Activated B cell treated with CpG ODN at 0.5 μM for 24 hours (primary cell): ENCODE data around the gene ARHGEF4. TPM values are rescaled to one million over a fixed set of nuclear protein-coding genes. Genes with fewer than 3 reads are reported as not detected.

ENCODE experiments used
- ATAC-seq: fragments of 200-7000 bp; cut with Tn5 transposase; one replicate; pipeline ENCODE4 v1.10.0; 2021; ENCODE audit warnings: low read depth, mild to moderate bottlenecking, moderate library complexity
- CTCF ChIA-PET: fragments of 350-600 bp; sonication (Branson Sonifier 250); formaldehyde crosslinking; loops from one replicate; lab custom pipeline; 2021; ENCODE audit warnings: antibody characterized with exemption; lab: Charles Lee
- POLR2A ChIA-PET: fragments of 350-600 bp; sonication (Branson Sonifier 250); formaldehyde crosslinking; loops from one replicate; lab custom pipeline; 2021; ENCODE audit warnings: antibody characterized with exemption; lab: Charles Lee
- DNase-seq: peaks from one replicate; pipeline ENCODE4 v3.0.0; 2022
- H3K27ac Mint-ChIP-seq: one replicate; pipeline ENCODE4 v1.8.0; 2020; ENCODE audit warnings: mixed read lengths
- H3K27me3 Mint-ChIP-seq: one replicate; pipeline ENCODE4 v1.8.0; 2021; ENCODE audit warnings: mixed read lengths
- H3K36me3 Mint-ChIP-seq: one replicate; pipeline ENCODE4 v1.8.0; 2021; ENCODE audit warnings: low read depth, mixed read lengths
- H3K4me1 Mint-ChIP-seq: one replicate; pipeline ENCODE4 v1.8.0; 2021; ENCODE audit warnings: mixed read lengths
- H3K4me3 Mint-ChIP-seq: one replicate; pipeline ENCODE4 v1.8.0; 2020; ENCODE audit warnings: mild to moderate bottlenecking, mixed read lengths
- H3K9me3 Mint-ChIP-seq: one replicate; pipeline ENCODE4 v1.8.0; 2020; ENCODE audit warnings: mixed read lengths
- intact Hi-C: fragments of 100-400 bp; cut with micrococcal nuclease; formaldehyde crosslinking; loops from one replicate; pipeline ENCODE4 v1.15.1; 2024
- total RNA-seq: library from RNA; stranded (reverse); gene quantifications from 2 replicates; pipeline ENCODE4 v1.2.3, GENCODE V29; 2022
- TF ChIP-seq, protein P1 (sequence below): fragments of 200-600 bp; IDR thresholded peaks from one replicate; pipeline ENCODE4 v1.8.0; 2022; ENCODE audit warnings: antibody characterized with exemption, mild to moderate bottlenecking

ARHGEF4 gene
- total RNA-seq, 1 donor from 2014 or later, result 0.29 TPM

DNA sequence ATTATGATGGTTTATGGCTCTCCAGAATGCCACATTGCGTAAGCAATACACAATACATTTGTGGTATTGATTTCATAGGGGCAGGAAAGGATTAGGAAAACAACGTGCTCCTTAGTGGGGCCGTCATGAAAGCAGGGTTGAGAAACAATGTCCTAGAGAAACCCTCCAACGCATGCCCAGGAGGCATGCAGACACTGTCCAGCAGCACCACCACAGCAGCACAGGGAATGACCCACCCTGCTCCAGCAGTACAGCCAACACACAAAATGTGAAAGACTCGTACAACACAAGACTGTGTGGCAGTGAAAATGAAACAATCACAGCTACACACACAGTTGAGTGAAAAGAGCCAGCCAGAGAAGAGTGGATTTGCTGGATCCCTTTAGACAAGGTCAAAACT is 190.2 kb downstream of the ARHGEF4 start:
- ChIA-PET POLR2A (no interaction called here), CTCF (no interaction called here)
- H3K27me3 Mint-ChIP-seq, result peaks cover 12% of the 10 kb centered on the region
- peaks cover 2% of the 10 kb centered on the region for H3K9me3 Mint-ChIP-seq
- DNase-seq (no peak), ATAC-seq (no peak)
- no peak overlapping the region for H3K4me3 Mint-ChIP-seq
- H3K27ac Mint-ChIP-seq, result no peak overlapping the region
- H3K36me3 Mint-ChIP-seq, result no peaks in the 10 kb centered on the region
- intact Hi-C loops, result no loop called here
- no peaks in the 10 kb centered on the region for H3K4me1 Mint-ChIP-seq
- TF ChIP-seq, protein P1, sequence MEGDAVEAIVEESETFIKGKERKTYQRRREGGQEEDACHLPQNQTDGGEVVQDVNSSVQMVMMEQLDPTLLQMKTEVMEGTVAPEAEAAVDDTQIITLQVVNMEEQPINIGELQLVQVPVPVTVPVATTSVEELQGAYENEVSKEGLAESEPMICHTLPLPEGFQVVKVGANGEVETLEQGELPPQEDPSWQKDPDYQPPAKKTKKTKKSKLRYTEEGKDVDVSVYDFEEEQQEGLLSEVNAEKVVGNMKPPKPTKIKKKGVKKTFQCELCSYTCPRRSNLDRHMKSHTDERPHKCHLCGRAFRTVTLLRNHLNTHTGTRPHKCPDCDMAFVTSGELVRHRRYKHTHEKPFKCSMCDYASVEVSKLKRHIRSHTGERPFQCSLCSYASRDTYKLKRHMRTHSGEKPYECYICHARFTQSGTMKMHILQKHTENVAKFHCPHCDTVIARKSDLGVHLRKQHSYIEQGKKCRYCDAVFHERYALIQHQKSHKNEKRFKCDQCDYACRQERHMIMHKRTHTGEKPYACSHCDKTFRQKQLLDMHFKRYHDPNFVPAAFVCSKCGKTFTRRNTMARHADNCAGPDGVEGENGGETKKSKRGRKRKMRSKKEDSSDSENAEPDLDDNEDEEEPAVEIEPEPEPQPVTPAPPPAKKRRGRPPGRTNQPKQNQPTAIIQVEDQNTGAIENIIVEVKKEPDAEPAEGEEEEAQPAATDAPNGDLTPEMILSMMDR, result no peak

DNA sequence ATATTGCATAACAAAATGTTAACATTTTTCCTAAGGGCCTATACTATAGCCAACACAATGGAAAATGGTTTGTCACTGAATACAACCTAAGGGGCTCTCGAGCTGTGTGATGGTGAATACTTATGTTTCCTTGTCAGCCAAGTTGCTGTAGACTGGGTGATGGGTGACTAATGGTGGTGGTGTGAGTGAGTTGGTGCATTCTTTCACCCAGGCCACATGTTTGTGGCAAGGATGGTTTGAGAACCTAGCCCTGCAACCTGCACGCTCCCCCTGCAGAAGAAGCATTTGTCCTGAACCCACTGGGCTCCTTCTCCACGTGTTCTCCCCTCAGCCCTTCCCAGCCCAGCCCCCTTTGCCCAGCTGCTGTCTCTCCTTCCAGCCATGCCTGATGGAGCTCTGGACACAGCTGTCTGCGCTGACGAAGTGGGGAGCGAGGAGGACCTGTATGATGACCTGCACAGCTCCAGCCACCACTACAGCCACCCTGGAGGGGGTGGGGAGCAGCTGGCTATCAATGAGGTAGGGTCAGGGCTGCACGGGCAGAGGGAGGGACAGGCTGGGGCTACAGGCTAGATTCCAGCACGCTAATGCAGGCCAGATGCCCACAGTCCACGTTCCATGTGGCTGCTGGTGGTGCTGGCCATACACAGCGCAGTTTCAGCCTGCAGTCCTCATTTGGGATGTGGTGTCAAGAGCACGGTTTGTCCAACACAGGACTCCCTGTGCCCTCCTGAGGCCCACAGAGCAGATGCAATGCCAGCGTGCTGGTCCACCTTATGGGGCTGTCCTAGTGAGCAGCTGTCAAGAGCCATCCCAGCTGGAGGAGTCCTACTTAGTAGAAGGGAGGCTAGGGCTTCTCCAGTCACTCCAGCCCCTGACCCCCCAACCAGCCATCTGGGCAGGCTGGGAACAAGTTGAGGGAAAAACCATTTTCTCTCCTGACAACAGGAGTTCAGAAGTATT is 191.1 kb downstream of the ARHGEF4 start:
- no peak overlapping the region for H3K4me3 Mint-ChIP-seq
- TF ChIP-seq, protein P1, result no peak
- peaks cover 2% of the 10 kb centered on the region for H3K9me3 Mint-ChIP-seq
- H3K36me3 Mint-ChIP-seq, result no peaks in the 10 kb centered on the region
- no peaks in the 10 kb centered on the region for H3K4me1 Mint-ChIP-seq
- POLR2A ChIA-PET, result no interaction called here
- peaks cover 12% of the 10 kb centered on the region for H3K27me3 Mint-ChIP-seq
- CTCF ChIA-PET, result no interaction called here
- DNase-seq (no peak), ATAC-seq (no peak)
- intact Hi-C loops, result no loop called here
- no peak overlapping the region for H3K27ac Mint-ChIP-seq

DNA sequence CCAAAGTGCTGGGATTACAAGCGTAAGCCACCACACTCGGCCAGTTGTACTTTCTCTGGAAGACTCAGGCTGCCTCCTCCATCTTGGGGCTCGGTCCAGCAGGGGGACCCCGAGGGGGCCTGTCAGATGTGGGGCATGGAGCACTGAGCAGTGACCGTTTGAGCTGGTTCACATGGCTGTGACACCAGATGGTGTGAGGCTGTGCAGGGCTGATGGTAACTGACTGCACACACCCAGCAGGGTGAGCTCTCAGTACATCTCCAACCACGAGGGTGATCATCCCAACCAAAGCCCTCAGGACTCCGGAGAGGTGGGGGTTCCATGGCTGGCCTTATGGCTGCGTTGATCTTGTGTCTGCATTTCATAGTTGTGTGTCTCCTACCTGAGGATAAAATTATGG is 193.1 kb downstream of the ARHGEF4 start:
- Mint-ChIP-seq H3K27me3 (peaks cover 17% of the 10 kb centered on the region), H3K36me3 (no peaks in the 10 kb centered on the region), H3K9me3 (peaks cover 2% of the 10 kb centered on the region), H3K4me3 (no peak overlapping the region), H3K27ac (no peak overlapping the region), H3K4me1 (no peaks in the 10 kb centered on the region)
- ChIA-PET POLR2A (no interaction called here), CTCF (no interaction called here)
- TF ChIP-seq, protein P1, result no peak
- ATAC-seq (no peak), DNase-seq (peak; percentile 3)
- intact Hi-C loops, result no loop called here

DNA sequence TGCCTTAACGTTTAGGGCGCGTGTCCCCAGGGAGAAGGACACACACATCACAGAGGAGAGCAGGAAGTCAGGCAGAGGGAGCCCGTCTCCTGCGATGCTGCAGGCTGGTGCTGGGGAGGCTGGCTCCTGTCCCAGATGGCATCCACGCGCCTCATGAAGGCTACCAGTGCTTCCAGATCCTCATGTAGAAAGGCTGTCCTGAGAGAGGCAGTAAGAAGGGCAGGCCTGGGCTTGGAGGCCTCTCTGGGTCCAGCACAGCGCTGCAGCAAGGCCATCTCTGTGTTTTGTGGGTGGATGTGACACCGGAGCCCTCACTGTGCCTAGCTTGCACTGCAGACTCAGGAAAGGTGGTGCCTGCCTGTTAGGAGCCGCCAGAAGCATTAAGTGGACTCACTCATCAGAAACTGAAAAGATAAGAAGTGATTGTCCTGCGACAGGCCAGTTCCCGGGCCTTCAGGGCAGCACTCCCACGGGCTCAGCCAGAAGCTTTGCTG is 193.8 kb downstream of the ARHGEF4 start:
- Mint-ChIP-seq H3K4me3 (no peak overlapping the region), H3K36me3 (no peaks in the 10 kb centered on the region), H3K9me3 (peaks cover 2% of the 10 kb centered on the region), H3K27ac (no peak overlapping the region), H3K27me3 (peaks cover 17% of the 10 kb centered on the region), H3K4me1 (no peaks in the 10 kb centered on the region)
- DNase-seq, result no peak
- no peak for ATAC-seq
- intact Hi-C loops, result no loop called here
- POLR2A ChIA-PET, result no interaction called here
- CTCF ChIA-PET, result no interaction called here
- TF ChIP-seq, protein P1, result no peak

- intact Hi-C loops, result no loop called here
- H3K4me1 Mint-ChIP-seq, result no peaks in the 10 kb centered on the region
- peaks cover 2% of the 10 kb centered on the region for H3K9me3 Mint-ChIP-seq
- ChIA-PET CTCF (no interaction called here), POLR2A (no interaction called here)
- ATAC-seq (no peak), DNase-seq (no peak)
- no peaks in the 10 kb centered on the region for H3K36me3 Mint-ChIP-seq
- peaks cover 17% of the 10 kb centered on the region for H3K27me3 Mint-ChIP-seq
- TF ChIP-seq, protein P1, result no peak
- H3K27ac Mint-ChIP-seq, result no peak overlapping the region
- H3K4me3 Mint-ChIP-seq, result no peak overlapping the region
Measured at GRCh38 chr2:131031431-131031841, 194.7 kb downstream of the ARHGEF4 start.
